Sciatic nerve (tissue), 1 donor: Measurements from ENCODE around the gene OR13C4. TPM values are rescaled to one million over a fixed set of nuclear protein-coding genes. Genes with fewer than 3 reads are reported as not detected.

Experiments used
- total RNA-seq: library from RNA; stranded (reverse); fragmentation: NEBNext Ultra II Directional; extraction: Animal tissue kit (Norgen Biotek cat#: 25700); gene quantifications from one replicate; pipeline ENCODE4 v1.2.1, GENCODE V29; 2021
- donor health status: DM: no; HTN: no; CAD: no.

OR13C4 gene
- total RNA-seq, 1 donor from 2014 or later, result not detected

Other genes starting within 250 kb of the OR13C4 start
- not detected for gene OR13F1, start 22.9 kb downstream of the OR13C4 start, total RNA-seq
- gene OR13C3, start 9.6 kb upstream of the OR13C4 start, total RNA-seq, result not detected
- not detected for gene OR13C8, start 42.0 kb upstream of the OR13C4 start, total RNA-seq
- gene OR13C5, start 72.2 kb upstream of the OR13C4 start, total RNA-seq, result not detected
- not detected for gene OR13C2, start 78.4 kb upstream of the OR13C4 start, total RNA-seq
- gene OR13C9, start 91.0 kb upstream of the OR13C4 start, total RNA-seq, result not detected
- not detected for gene OR13D1, start 167.3 kb upstream of the OR13C4 start, total RNA-seq
- 28.9 TPM for gene NIPSNAP3A, start 220.5 kb upstream of the OR13C4 start, total RNA-seq
- gene NIPSNAP3B, start 236.9 kb upstream of the OR13C4 start, total RNA-seq, result 5.7 TPM